ENCODE measurements around the gene MPPE1.
"Not testable (repeated sequence)": the region's sequence is repeated elsewhere in the genome, so short reads cannot be mapped to it uniquely, and the experiment has no call there.

MPPE1 gene

GRCh38 chr18:11950824-11951223, 42.7 kb upstream of the MPPE1 start:
- no peak for TF ChIP-seq CTCF (conservative IDR thresholded peaks at IDR 0.05; ENCODE audit: low read depth, low read length)
- no peak for DNase-seq (ENCODE audit: low read depth)

GRCh38 chr18:11948852-11949523, 40.9 kb upstream of the MPPE1 start:
- no peak overlapping the region for H3K4me3 ChIP-seq (ENCODE audit: low read length)
- DNase-seq (ENCODE audit: low read depth), result no peak
- TF ChIP-seq CTCF (conservative IDR thresholded peaks at IDR 0.05; ENCODE audit: low read depth, low read length), result no peak

More at GRCh38 chr18:11950824-11951223, 42.7 kb upstream of the MPPE1 start:
- no peak overlapping the region for H3K4me3 ChIP-seq (ENCODE audit: low read length)

GRCh38 chr18:11947214-11948191, 39.4 kb upstream of the MPPE1 start:
- no peak for TF ChIP-seq CTCF (conservative IDR thresholded peaks at IDR 0.05; ENCODE audit: low read depth, low read length)
- DNase-seq (ENCODE audit: low read depth), result peak; percentile 98
- H3K4me3 ChIP-seq (ENCODE audit: low read length), result peak overlapping the region; percentile 53

- TF ChIP-seq CTCF (conservative IDR thresholded peaks at IDR 0.05; ENCODE audit: low read depth, low read length), result no peak
- H3K4me3 ChIP-seq (ENCODE audit: low read length), result peak overlapping the region; percentile 20
- DNase-seq (ENCODE audit: low read depth), result no peak
These were observed 38.6 kb upstream of the MPPE1 start for GRCh38 chr18:11946756-11947155.

GRCh38 chr18:11945834-11946659, 37.9 kb upstream of the MPPE1 start:
- not testable (repeated sequence) for DNase-seq (ENCODE audit: low read depth); H3K4me3 ChIP-seq (ENCODE audit: low read length)

GRCh38 chr18:11944786-11945185, 36.7 kb upstream of the MPPE1 start:
- no peak for DNase-seq (ENCODE audit: low read depth)
- no peak for TF ChIP-seq CTCF (conservative IDR thresholded peaks at IDR 0.05; ENCODE audit: low read depth, low read length)
- no peak overlapping the region for H3K4me3 ChIP-seq (ENCODE audit: low read length)

- DNase-seq (ENCODE audit: low read depth), result no peak
- no peak for TF ChIP-seq CTCF (conservative IDR thresholded peaks at IDR 0.05; ENCODE audit: low read depth, low read length)
- H3K4me3 ChIP-seq (ENCODE audit: low read length), result no peak overlapping the region
These were observed 36.1 kb upstream of the MPPE1 start for GRCh38 chr18:11944252-11944651.
